H9 (cell line): ENCODE data around the gene VSIR. TPM values are rescaled to one million over a fixed set of nuclear protein-coding genes. Genes with fewer than 3 reads are reported as not detected.

Source experiments
- DNase-seq: peaks from one replicate; pipeline ENCODE4 v3.0.0-alpha.2; 2017
- H2AFZ ChIP-seq: one replicate; pipeline ENCODE4 v1.6.1; 2013; ENCODE audit warnings: mild to moderate bottlenecking, low read length, control low read depth, moderate library complexity
- H2AK5ac ChIP-seq: 2 replicates; pipeline ENCODE4 v1.6.1; 2013; ENCODE audit warnings: low read length, control low read depth, mixed read lengths; ENCODE audit not compliant: insufficient read length
- H2BK120ac ChIP-seq: one replicate; pipeline ENCODE4 v1.6.1; 2013; ENCODE audit warnings: low read depth, mild to moderate bottlenecking, low read length, control low read depth, inconsistent platforms; ENCODE audit not compliant: poor library complexity, severe bottlenecking
- H2BK12ac ChIP-seq: 2 replicates; pipeline ENCODE4 v1.6.1; 2013; ENCODE audit warnings: low read length, control low read depth, mixed read lengths, low read depth; ENCODE audit not compliant: insufficient read length
- H2BK15ac ChIP-seq: 2 replicates; pipeline ENCODE4 v1.6.1; 2013; ENCODE audit warnings: low read depth, low read length, control low read depth
- H2BK20ac ChIP-seq: one replicate; pipeline ENCODE4 v1.6.1; 2013; ENCODE audit warnings: low read depth, mild to moderate bottlenecking, low read length, control low read depth, inconsistent platforms; ENCODE audit not compliant: poor library complexity, severe bottlenecking
- H2BK5ac ChIP-seq: 2 replicates; pipeline ENCODE4 v1.6.1; 2013; ENCODE audit warnings: low read length, control low read depth, mixed read lengths; ENCODE audit not compliant: insufficient read length
- H3K14ac ChIP-seq: 2 replicates; pipeline ENCODE4 v1.6.1; 2013; ENCODE audit warnings: low read length, control low read depth; ENCODE audit not compliant: insufficient read depth
- H3K18ac ChIP-seq: 2 replicates; pipeline ENCODE4 v1.6.1; 2013; ENCODE audit warnings: low read depth, mild to moderate bottlenecking, mixed read lengths, low read length, control low read depth; ENCODE audit not compliant: insufficient read length
- H3K23ac ChIP-seq: 2 replicates; pipeline ENCODE4 v1.6.1; 2013; ENCODE audit warnings: low read length, control low read depth, mixed read lengths, low read depth; ENCODE audit not compliant: insufficient read length
- H3K23me2 ChIP-seq: 2 replicates; pipeline ENCODE4 v1.6.1; 2013; ENCODE audit warnings: low read depth, mild to moderate bottlenecking, mixed read lengths, low read length, control low read depth; ENCODE audit not compliant: insufficient read length, poor library complexity, severe bottlenecking
- H3K27ac ChIP-seq: 2 replicates; pipeline ENCODE4 v1.5.1; 2013; ENCODE audit warnings: low read length, control low read depth, mixed read lengths, low read depth; ENCODE audit not compliant: insufficient read length
- H3K27me3 ChIP-seq: 2 replicates; pipeline ENCODE4 v1.6.1; 2013; ENCODE audit warnings: low read length, control low read depth, inconsistent platforms; ENCODE audit not compliant: insufficient read depth
- H3K4ac ChIP-seq: 2 replicates; pipeline ENCODE4 v1.6.1; 2013; ENCODE audit warnings: low read depth, mild to moderate bottlenecking, control low read depth, inconsistent platforms, low read length, moderate library complexity
- H3K4me1 ChIP-seq: 2 replicates; pipeline ENCODE4 v1.6.1; 2013; ENCODE audit warnings: low read length, control low read depth, inconsistent platforms; ENCODE audit not compliant: insufficient read depth
- H3K4me2 ChIP-seq: 2 replicates; pipeline ENCODE4 v1.6.1; 2013; ENCODE audit warnings: low read length, control low read depth, mixed read lengths; ENCODE audit not compliant: insufficient read length, insufficient read depth
- H3K56ac ChIP-seq: 2 replicates; pipeline ENCODE4 v1.6.1; 2013; ENCODE audit warnings: low read depth, mild to moderate bottlenecking, mixed read lengths, low read length, control low read depth; ENCODE audit not compliant: insufficient read length
- H3K79me1 ChIP-seq: 2 replicates; pipeline ENCODE4 v1.6.1; 2013; ENCODE audit warnings: low read depth, mild to moderate bottlenecking, moderate library complexity, low read length, control low read depth, inconsistent platforms; ENCODE audit not compliant: insufficient read depth, poor library complexity, severe bottlenecking
- H3K79me2 ChIP-seq: 2 replicates; pipeline ENCODE4 v1.6.1; 2013; ENCODE audit warnings: low read length, control low read depth, inconsistent platforms; ENCODE audit not compliant: insufficient read depth
- H3K9ac ChIP-seq: 2 replicates; pipeline ENCODE4 v1.6.1; 2013; ENCODE audit warnings: low read length, control low read depth, mixed read lengths; ENCODE audit not compliant: insufficient read length; ENCODE audit errors: extremely low read depth
- H3K9me3 ChIP-seq: one replicate; pipeline ENCODE4 v1.6.1; 2013; ENCODE audit warnings: low read depth, low read length, inconsistent platforms; ENCODE audit not compliant: control insufficient read depth
- H3T11ph ChIP-seq: one replicate; pipeline ENCODE4 v1.6.1; 2013; ENCODE audit warnings: mild to moderate bottlenecking, low read length, control low read depth, inconsistent platforms
- H4K20me1 ChIP-seq: one replicate; pipeline ENCODE4 v1.6.1; 2013; ENCODE audit not compliant: control insufficient read depth, insufficient read length, insufficient read depth
- H4K5ac ChIP-seq: 2 replicates; pipeline ENCODE4 v1.6.1; 2013; ENCODE audit warnings: low read depth, mild to moderate bottlenecking, mixed read lengths, low read length, control low read depth; ENCODE audit not compliant: insufficient read length
- H4K8ac ChIP-seq: replicated peaks from 2 replicates; pipeline ENCODE4 v1.6.1; 2013; ENCODE audit warnings: low read length, control low read depth, mixed read lengths, low read depth; ENCODE audit not compliant: insufficient read length
- H4K91ac ChIP-seq: 2 replicates; pipeline ENCODE4 v1.6.1; 2013; ENCODE audit warnings: low read depth, mild to moderate bottlenecking, moderate library complexity, mixed read lengths, low read length, control low read depth; ENCODE audit not compliant: insufficient read length
- H3K27ac Mint-ChIP-seq, 3 experiments: 2 replicates in 2 of 3; 3 replicates in 1 of 3; pipeline ENCODE4 v1.8.0; 2020 to 2021; ENCODE audit warnings: mixed read lengths in 3 of 3, mild to moderate bottlenecking in 1 of 3, moderate library complexity in 1 of 3
- H3K27me3 Mint-ChIP-seq: 2 replicates; pipeline ENCODE4 v1.8.0; 2021; ENCODE audit warnings: low read depth, mild to moderate bottlenecking, moderate library complexity, mixed read lengths
- H3K36me3 Mint-ChIP-seq, 3 experiments: 2 replicates in 2 of 3; 3 replicates in 1 of 3; pipeline ENCODE4 v1.8.0; 2020 to 2021; ENCODE audit warnings: low read depth in 3 of 3, mixed read lengths in 3 of 3; ENCODE audit not compliant: insufficient read depth in 1 of 3
- H3K4me1 Mint-ChIP-seq, 2 experiments: 2 replicates each; pipeline ENCODE4 v1.8.0; 2020; ENCODE audit warnings: mixed read lengths in 2 of 2
- H3K4me3 Mint-ChIP-seq, 2 experiments: 2 replicates in 1 of 2; 3 replicates in 1 of 2; pipeline ENCODE4 v1.8.0; 2020 to 2021; ENCODE audit warnings: mild to moderate bottlenecking in 2 of 2, mixed read lengths in 2 of 2, moderate library complexity in 1 of 2
- H3K9me3 Mint-ChIP-seq, 2 experiments: 2 replicates in 1 of 2; 3 replicates in 1 of 2; pipeline ENCODE4 v1.8.0; 2020; ENCODE audit warnings: mild to moderate bottlenecking in 2 of 2, mixed read lengths in 2 of 2, moderate library complexity in 1 of 2
- CTCF ChIP-seq: fragments of 200-600 bp; sonication (generic); conservative IDR thresholded peaks from 3 replicates; pipeline ENCODE4 v1.8.0; 2021; ENCODE audit warnings: antibody characterized with exemption, mild to moderate bottlenecking
- WGBS: extraction: QIAGEN DNeasy Blood & Tissue Kit; methylation state at CpG from one replicate; pipeline ENCODE4 v1.1.7; 2013; ENCODE audit warnings: missing lambda C conversion rate, low lambda C conversion rate, mixed read lengths; ENCODE audit not compliant: insufficient read length; ENCODE audit errors: extremely low coverage; 5-methylcytosine and 5-hydroxymethylcytosine counted together
- total RNA-seq: library from RNA; stranded (reverse); gene quantifications from 2 replicates; pipeline ENCODE4 v1.2.1, GENCODE V29; 2021

The VSIR gene
- total RNA-seq, 1 experiment from 2014 or later, result 0.11 TPM

DNA sequence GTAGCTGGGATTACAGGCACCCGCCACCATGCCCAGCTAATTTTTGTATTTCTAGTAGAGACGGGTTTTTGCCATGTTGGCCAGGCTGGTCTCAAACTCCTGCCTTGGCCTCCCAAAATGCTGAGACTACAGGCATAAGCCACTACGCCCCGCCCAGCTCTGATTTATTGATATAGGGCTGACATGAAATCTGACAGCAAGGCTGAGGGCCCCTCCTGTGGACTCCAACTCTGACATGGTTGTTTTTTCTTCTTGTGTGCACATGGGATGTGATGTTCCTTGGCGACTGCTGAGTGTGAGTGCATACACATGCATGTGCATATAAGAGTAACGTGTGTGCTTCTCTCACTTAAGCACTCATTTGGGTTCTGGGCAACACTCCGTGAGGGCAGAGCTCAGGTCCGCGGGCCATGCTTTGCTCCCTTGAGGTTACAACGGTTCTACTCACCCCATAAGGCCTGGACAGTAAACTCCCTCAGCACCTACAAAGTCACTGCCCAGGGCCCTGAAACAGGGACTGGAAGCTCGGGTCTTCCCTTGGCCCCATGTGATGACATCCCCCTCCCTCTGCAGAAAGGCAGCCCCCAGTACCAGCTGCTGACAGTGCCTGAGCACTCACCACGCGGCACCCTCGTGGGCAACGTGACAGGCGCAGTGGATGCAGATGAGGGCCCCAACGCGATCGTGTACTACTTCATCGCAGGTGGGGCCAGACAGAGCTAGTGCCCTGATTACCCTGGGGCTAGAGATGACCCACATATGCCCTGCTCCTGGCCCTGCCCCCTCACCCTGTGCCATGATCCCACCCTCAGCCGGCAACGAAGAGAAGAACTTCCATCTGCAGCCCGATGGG is 33.6 kb upstream of the VSIR start:
- Histone ChIP-seq H4K8ac (no peak overlapping the region), H4K20me1 (no peaks in the 10 kb centered on the region), H3K14ac (no peak overlapping the region), H2BK15ac (no peak overlapping the region), H3K4ac (no peak overlapping the region), H3K23ac (no peak overlapping the region), H2AFZ (no peak overlapping the region), H3K56ac (no peak overlapping the region), H3K79me1 (no peaks in the 10 kb centered on the region), H3K27ac (no peak overlapping the region), H3K23me2 (no peaks in the 10 kb centered on the region), H3K4me1 (no peaks in the 10 kb centered on the region), H3K9ac (no peak overlapping the region), H2BK20ac (no peak overlapping the region), H3K79me2 (no peaks in the 10 kb centered on the region), H2BK12ac (no peak overlapping the region), H2BK5ac (no peak overlapping the region), H2AK5ac (no peak overlapping the region), H3K4me2 (no peak overlapping the region), H3K27me3 (0 out of 2 replicates have a peak, but pooled peaks cover 3% of the 10 kb centered on the region), H4K91ac (no peak overlapping the region), H3K9me3 (no peaks in the 10 kb centered on the region), H3K18ac (no peak overlapping the region), H3T11ph (no peak overlapping the region), H4K5ac (no peak overlapping the region), H2BK120ac (no peak overlapping the region)
- Mint-ChIP-seq H3K27ac (no peak overlapping the region), H3K36me3 (no peaks in the 10 kb centered on the region), H3K4me1 (peaks cover 4% of the 10 kb centered on the region in 2 experiments), H3K9me3 (no peaks in the 10 kb centered on the region), H3K4me3 (no peak overlapping the region), H3K27me3 (peaks cover 30% of the 10 kb centered on the region)
- no peak for TF ChIP-seq CTCF
- no CpG with 5 or more reads among the region's 23 CpGs for WGBS
- no peak for DNase-seq
